WTC11 (cell line): ENCODE measurements around the gene FRMD4B.

Source experiments
- CBFB ChIP-seq: sonication (generic); formaldehyde crosslinking; IDR thresholded peaks from 2 replicates; pipeline ENCODE4 v1.8.1; 2022; ENCODE audit warnings: mild to moderate bottlenecking, low read depth, missing genetic modification reagents
- CTCF ChIP-seq: fragments of 200-600 bp; IDR thresholded peaks from 2 replicates; pipeline ENCODE4 v1.8.0; 2022; ENCODE audit warnings: antibody characterized with exemption
- PRRX2 ChIP-seq: fragments of 250-450 bp; sonication (Bioruptor Pico); IDR thresholded peaks from 2 replicates; pipeline ENCODE4 v1.8.0; 2021; ENCODE audit warnings: mild to moderate bottlenecking
- ZNF232 ChIP-seq: sonication (generic); formaldehyde crosslinking; IDR thresholded peaks from 2 replicates; pipeline ENCODE4 v1.8.0; 2022; ENCODE audit warnings: mild to moderate bottlenecking, missing genetic modification reagents

DNA sequence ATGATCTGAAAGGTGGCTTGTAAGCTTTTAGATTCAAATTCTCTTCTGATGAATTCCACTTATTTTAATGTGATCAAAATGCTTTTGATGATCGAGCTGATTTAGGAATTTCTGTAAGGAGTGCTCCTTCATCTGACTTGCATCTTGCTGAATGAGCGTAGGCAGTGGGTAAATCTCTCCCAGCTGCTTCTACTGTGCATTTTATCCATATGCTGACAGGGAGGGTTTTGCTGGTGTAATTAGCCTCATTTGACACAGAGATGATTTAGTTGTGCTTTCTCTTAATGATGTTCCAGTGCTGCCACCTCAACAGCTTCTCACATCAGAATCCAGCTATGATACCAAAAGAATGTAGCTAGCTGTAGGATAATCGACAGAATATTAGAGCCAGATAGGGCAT lies 259.7 kb downstream of the FRMD4B start:
- TF ChIP-seq CTCF (no peak), CBFB (CRISPR knock-in tag) (no peak), PRRX2 (CRISPR knock-in tag) (no peak), ZNF232 (CRISPR knock-in tag) (no peak)
